ENCODE measurements around the gene S100A7A.

GRCh38 chr1:153370146-153370545 lies 46.2 kb upstream of the S100A7A start:
- TF ChIP-seq, protein P1, sequence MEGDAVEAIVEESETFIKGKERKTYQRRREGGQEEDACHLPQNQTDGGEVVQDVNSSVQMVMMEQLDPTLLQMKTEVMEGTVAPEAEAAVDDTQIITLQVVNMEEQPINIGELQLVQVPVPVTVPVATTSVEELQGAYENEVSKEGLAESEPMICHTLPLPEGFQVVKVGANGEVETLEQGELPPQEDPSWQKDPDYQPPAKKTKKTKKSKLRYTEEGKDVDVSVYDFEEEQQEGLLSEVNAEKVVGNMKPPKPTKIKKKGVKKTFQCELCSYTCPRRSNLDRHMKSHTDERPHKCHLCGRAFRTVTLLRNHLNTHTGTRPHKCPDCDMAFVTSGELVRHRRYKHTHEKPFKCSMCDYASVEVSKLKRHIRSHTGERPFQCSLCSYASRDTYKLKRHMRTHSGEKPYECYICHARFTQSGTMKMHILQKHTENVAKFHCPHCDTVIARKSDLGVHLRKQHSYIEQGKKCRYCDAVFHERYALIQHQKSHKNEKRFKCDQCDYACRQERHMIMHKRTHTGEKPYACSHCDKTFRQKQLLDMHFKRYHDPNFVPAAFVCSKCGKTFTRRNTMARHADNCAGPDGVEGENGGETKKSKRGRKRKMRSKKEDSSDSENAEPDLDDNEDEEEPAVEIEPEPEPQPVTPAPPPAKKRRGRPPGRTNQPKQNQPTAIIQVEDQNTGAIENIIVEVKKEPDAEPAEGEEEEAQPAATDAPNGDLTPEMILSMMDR (conservative IDR thresholded peaks at IDR 0.05), result no peak
- no peak for TF ChIP-seq ZFX (IDR thresholded peaks at IDR 0.05)
